Sciatic nerve (tissue), 2 donors: ENCODE measurements around the gene C16orf87. TPM values are rescaled to one million over a fixed set of nuclear protein-coding genes. Genes with fewer than 3 reads are reported as not detected.
"Not testable (repeated sequence)": the region's sequence is repeated elsewhere in the genome, so short reads cannot be mapped to it uniquely, and the experiment has no call there.

Experiments
- ATAC-seq: fragments of 200-7000 bp; cut with Tn5 transposase; one replicate; pipeline ENCODE4 v1.9.1; 2020; ENCODE audit warnings: mild to moderate bottlenecking, moderate library complexity
- DNase-seq: peaks from one replicate; pipeline ENCODE4 v3.0.0-alpha.2; 2020; ENCODE audit warnings: low spot score
- intact Hi-C: fragments of 100-400 bp; cut with DNase I; formaldehyde crosslinking; loops from one replicate; pipeline ENCODE4 v1.14.2; 2022
- total RNA-seq: library from RNA; stranded (reverse); fragmentation: NEBNext Ultra II Directional; extraction: Animal tissue kit (Norgen Biotek cat#: 25700); gene quantifications from one replicate; pipeline ENCODE4 v1.2.1, GENCODE V29; 2021
- donor health status: DM: no; HTN: no; CAD: no.
- donor health status: DM: no; HTN: no; CAD: no.

C16orf87 gene
- total RNA-seq, 1 donor from 2014 or later, result 9.5 TPM

- ATAC-seq (no peak), DNase-seq (no peak)
- intact Hi-C loops, result no loop called here
Measured at GRCh38 chr16:46812781-46813540, 18.0 kb downstream of the C16orf87 start.

DNA sequence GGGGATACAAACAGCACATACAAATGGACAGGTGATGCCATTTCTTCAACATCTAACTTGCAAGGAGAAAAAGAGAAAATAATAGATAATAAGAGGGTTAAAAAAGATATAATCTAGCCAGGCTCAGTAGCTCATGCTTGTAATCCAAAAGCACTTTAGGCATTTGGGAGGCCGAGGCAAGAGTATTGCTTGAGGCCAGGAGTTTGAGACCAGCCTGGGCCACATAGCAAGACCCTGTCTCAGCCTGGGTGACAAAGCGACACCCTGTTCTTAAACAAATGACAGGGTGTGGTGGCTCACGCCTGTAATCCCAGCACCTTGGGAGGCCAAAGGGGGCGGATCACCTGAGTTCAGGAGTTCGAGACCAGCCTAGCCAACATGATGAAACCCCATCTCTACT lies 19.3 kb downstream of the C16orf87 start:
- DNase-seq (no peak), ATAC-seq (no peak)
- intact Hi-C loops, result no loop called here

DNA sequence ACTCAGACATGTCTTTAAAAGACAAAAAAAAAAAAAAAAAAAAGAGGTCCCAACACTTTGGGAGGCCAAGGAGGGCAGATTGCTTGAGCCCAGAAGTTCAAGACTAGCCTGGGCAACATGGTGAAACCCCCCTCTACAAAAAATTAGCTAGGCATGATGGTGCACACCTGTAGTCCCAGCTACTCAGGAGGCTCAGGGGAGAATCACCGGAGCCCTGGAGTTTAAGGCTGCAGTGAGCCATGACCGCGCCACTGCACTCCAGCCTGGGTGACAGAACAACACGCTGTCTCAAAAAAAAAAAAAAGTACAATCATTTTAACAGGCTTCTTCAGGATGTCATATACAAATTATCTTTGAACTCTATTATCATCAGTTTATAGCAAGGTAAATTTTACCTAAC lies 22.0 kb downstream of the C16orf87 start:
- DNase-seq (no peak), ATAC-seq (no peak)
- intact Hi-C loops, result no loop called here

DNA sequence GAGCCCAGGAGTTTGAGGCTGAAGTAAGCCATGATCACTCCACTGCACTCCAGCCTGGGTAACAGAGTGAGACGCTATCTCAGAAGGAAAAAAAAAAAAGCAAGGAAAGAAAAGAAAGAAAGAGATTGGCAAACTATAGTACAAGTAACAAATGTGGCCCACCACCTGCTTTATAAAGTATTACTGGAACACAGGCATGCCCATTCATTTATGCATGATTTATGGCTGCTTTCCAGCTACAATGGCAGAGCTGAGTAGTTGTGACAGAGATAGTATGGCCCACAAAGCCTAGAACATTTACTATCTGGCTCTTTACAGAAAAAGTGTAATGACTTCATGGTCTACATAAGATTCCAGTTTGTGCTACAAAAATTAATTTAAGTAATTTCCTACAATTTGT lies 23.6 kb downstream of the C16orf87 start:
- DNase-seq (no peak), ATAC-seq (no peak)
- intact Hi-C loops, result no loop called here

DNA sequence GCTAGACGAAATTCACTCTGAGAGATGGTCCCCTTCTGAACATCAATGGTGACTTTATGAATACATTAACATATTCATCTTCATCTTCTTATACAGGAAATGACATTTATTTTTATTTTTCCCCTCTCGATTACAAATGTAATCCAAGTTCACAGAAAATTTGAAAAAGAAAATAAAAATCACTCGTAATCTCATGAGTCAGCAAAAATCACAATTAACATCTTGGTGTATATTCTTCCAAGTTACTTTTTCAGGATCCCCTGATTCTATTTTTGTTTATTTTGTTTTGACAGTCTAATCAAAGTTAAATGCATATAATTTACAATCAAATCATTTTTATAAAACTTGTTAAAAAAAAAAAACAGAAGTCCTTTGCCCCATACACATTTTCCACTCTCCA lies 27.6 kb downstream of the C16orf87 start:
- ATAC-seq, result no peak
- intact Hi-C loops, result no loop called here
- DNase-seq, result no peak

- intact Hi-C loops, result no loop called here
- ATAC-seq, result no peak
- DNase-seq, result no peak
Measured at GRCh38 chr16:46801428-46802049, 29.4 kb downstream of the C16orf87 start.

GRCh38 chr16:46800494-46800893 lies 30.5 kb downstream of the C16orf87 start:
- DNase-seq (no peak), ATAC-seq (no peak)
- intact Hi-C loops, result no loop called here

DNA sequence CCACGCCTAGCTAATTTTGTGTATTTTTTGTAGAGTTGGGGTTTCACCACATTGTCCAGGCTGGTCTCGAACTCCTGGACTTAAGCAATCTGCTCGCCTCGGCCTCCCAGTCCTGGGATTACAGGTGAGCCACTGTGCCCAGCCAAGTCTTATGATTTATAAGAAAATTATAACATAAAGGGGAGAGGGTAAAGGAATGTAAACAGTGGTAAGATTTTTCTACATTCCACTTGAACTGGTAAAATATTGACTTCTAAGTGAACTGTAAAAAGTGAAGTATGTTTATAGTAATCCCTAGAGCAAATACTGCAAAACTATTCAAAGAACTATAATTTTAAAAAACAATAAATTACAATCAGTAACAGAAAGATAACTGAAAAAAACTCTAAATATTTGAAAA lies 33.5 kb downstream of the C16orf87 start:
- intact Hi-C loops, result no loop called here
- ATAC-seq, result no peak
- DNase-seq, result no peak

DNA sequence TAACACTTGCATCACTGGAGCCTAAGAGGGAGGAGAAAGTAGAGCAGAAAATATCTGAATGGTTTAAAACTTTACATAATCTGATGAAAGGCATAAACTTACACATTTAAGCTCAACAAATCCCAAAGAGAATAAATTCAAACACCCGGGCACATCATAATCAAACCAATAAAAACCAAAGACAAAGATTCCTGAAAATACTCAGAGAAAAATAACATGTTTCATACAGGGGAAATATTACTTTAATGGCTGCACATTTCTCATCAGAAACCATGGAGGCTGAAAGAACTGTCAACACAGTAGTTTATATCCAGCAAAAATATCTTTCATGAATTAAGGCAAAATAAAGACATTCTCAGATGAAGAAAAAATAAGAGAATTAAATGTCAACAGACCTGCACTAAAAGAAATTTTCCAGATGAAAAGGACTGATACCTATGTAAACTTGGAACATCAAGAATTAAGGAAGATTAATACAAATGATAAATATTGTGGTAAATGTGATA lies 34.2 kb downstream of the C16orf87 start:
- no peak for ATAC-seq
- intact Hi-C loops, result no loop called here

GRCh38 chr16:46793841-46794240 lies 37.1 kb downstream of the C16orf87 start:
- DNase-seq (no peak), ATAC-seq (no peak)
- intact Hi-C loops, result no loop called here

More for the DNA sequence above, 34.2 kb downstream of the C16orf87 start:
- no peak for DNase-seq

DNA sequence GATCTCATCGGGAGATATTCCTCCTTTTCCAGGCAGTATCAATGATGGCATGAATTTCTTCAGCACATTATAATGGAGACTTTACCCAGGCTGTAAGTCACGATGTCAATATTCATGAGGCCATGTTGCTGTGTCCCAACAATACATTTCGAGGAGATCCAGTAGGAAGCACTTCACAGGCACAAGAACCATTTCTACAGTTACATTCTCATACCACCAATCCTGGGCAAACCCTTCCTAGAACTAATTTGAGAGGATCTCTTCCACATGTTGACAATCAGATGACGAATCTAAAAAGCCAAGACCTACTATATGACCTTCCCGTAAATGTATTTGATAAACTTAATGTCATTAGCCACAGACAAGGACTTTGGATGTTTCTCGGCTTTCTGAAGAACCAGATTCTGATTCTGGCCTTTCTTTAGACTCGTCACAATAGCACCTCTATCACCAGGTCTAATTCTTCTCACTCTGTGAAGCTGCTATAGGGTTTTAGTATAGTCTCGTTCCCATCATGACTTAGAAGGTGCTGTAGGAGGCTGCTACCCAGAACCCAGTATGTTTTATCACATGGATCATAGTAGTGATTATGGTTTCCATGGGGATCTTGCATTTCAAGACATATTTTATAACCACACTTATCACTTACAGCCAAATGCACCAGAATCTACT lies 40.2 kb downstream of the C16orf87 start:
- intact Hi-C loops, result no loop called here
- ATAC-seq (no peak), DNase-seq (no peak)

- intact Hi-C loops, result no loop called here
- DNase-seq (peak; percentile 88), ATAC-seq (peak; percentile 98)
Measured at GRCh38 chr16:46789499-46790414, 41.2 kb downstream of the C16orf87 start.

- ATAC-seq (no peak), DNase-seq (no peak)
- intact Hi-C loops, result no loop called here
Measured at GRCh38 chr16:46788891-46789474, 42.0 kb downstream of the C16orf87 start.

GRCh38 chr16:46787909-46788308 lies 43.1 kb downstream of the C16orf87 start:
- intact Hi-C loops, result no loop called here
- DNase-seq (no peak), ATAC-seq (no peak)

DNA sequence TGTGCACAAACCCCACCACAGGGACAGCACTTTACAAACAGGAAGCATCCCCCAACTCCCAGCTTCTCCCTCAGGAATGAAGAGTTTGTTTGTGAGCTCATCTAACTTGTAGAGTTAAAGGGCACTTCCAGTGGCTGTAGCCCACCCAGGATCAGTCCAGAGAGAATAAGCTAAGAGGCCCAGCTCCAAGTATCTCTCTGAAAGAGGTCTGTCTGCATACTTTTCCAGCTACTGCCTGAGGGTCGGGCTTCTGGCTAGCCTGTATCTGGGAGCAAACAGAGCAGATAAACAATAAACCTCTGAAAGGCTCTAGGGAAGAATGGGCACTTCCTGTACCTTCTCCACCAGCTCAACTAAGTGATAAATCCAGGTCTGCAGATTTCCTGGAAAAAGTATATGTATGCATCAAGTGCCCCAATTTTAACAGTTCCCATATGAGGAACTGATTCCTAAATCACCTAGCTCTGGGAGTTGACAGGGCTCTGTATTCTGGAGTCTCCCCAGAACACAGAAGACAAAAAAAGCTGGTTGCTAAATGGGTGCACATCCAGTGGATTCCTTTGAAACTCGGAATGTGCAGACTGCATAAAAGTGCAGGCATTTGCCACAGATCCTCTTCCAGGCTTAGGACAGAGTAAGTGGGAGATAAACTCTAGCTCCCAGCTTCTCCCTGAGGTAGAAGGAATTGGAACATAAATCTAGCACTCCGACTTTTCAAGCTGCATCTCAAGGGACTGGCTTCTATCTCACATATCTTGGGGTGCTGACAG lies 45.7 kb downstream of the C16orf87 start:
- ATAC-seq (no peak), DNase-seq (no peak)
- intact Hi-C loops, result no loop called here

DNA sequence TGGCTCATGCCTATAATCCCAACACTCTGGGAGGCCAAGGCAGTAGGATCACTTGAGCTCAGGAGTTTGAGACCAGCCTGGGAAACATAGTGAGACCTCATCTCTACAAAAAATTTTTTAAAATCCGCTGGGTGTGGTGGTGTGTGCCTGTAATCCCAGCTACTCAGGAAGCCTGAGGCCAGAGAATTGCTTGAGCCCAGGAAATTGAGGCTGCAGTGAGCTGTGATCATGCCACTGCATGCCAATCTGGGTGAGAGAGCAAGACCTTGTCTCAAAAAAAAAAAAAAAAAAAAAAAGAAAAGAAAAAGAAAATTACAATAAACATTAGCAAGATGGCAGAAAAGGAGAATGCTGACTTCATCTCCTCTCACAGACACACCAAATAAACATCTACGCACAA lies 46.4 kb downstream of the C16orf87 start:
- DNase-seq, ATAC-seq, intact Hi-C loops: not testable (repeated sequence)

- DNase-seq, result no peak
- no peak for ATAC-seq
- intact Hi-C loops, result no loop called here
Measured at GRCh38 chr16:46783800-46784199, 47.2 kb downstream of the C16orf87 start.

DNA sequence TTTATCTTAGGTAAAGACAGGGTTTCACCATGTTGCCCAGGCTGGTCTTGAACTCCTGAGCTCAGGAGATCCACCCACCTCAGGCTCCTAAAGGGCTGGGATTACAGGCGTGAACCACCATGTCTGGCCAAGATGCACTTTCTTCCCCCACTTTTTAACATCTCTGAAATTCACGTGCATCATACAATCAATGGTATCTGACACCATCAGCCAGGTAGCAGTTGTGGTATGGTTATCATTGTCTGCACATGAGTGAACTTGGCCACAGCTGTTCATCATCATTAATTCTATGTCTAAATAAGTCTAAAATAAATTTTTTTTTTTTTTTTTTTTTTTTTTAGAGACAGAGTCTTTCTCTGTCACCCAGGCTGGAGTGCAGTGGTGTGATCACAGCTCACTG lies 48.7 kb downstream of the C16orf87 start:
- no peak for ATAC-seq
- intact Hi-C loops, result no loop called here
- no peak for DNase-seq
